Activated B cell treated with CpG ODN at 0.5 μM for 24 hours (primary cell): ENCODE data around the gene BICDL1. TPM values are rescaled to one million over a fixed set of nuclear protein-coding genes. Genes with fewer than 3 reads are reported as not detected.

Source experiments
- ATAC-seq: fragments of 200-7000 bp; cut with Tn5 transposase; one replicate; pipeline ENCODE4 v1.10.0; 2021; ENCODE audit warnings: low read depth, mild to moderate bottlenecking, moderate library complexity
- CTCF ChIA-PET: fragments of 350-600 bp; sonication (Branson Sonifier 250); formaldehyde crosslinking; loops from one replicate; lab custom pipeline; 2021; ENCODE audit warnings: antibody characterized with exemption; lab: Charles Lee
- POLR2A ChIA-PET: fragments of 350-600 bp; sonication (Branson Sonifier 250); formaldehyde crosslinking; loops from one replicate; lab custom pipeline; 2021; ENCODE audit warnings: antibody characterized with exemption; lab: Charles Lee
- DNase-seq: peaks from one replicate; pipeline ENCODE4 v3.0.0; 2022
- H3K27ac Mint-ChIP-seq: one replicate; pipeline ENCODE4 v1.8.0; 2020; ENCODE audit warnings: mixed read lengths
- H3K27me3 Mint-ChIP-seq: one replicate; pipeline ENCODE4 v1.8.0; 2021; ENCODE audit warnings: mixed read lengths
- H3K36me3 Mint-ChIP-seq: one replicate; pipeline ENCODE4 v1.8.0; 2021; ENCODE audit warnings: low read depth, mixed read lengths
- H3K4me1 Mint-ChIP-seq: one replicate; pipeline ENCODE4 v1.8.0; 2021; ENCODE audit warnings: mixed read lengths
- H3K4me3 Mint-ChIP-seq: one replicate; pipeline ENCODE4 v1.8.0; 2020; ENCODE audit warnings: mild to moderate bottlenecking, mixed read lengths
- H3K9me3 Mint-ChIP-seq: one replicate; pipeline ENCODE4 v1.8.0; 2020; ENCODE audit warnings: mixed read lengths
- CTCF ChIP-seq: fragments of 200-600 bp; IDR thresholded peaks from one replicate; pipeline ENCODE4 v1.8.0; 2022; ENCODE audit warnings: antibody characterized with exemption, mild to moderate bottlenecking
- intact Hi-C: fragments of 100-400 bp; cut with micrococcal nuclease; formaldehyde crosslinking; loops from one replicate; pipeline ENCODE4 v1.15.1; 2024
- total RNA-seq: library from RNA; stranded (reverse); gene quantifications from 2 replicates; pipeline ENCODE4 v1.2.3, GENCODE V29; 2022

The BICDL1 gene
- total RNA-seq, 1 donor from 2014 or later: 16.8 TPM

DNA sequence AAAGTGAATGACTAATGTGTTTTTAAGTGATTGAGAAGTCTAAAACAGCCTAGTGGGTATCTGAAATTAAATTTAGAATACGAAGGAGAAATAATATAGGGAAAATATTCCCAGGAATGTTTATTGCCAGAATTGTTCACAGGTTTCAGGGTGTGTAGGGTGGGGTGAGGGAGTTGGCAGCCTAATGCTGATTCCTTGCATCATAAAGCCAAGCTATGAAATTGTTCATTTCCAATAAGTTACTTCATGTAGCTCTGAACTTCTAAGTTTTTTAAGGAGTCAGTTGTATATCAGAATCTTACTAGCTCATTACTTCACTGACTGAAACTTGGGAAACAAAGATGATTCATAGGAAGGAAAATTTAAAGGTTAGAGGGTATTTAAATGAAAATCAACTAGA, 71.2 kb downstream of the BICDL1 start:
- POLR2A ChIA-PET: interaction anchor here (0.5 to 0.6 kb wide), 2 partner anchors 86 to 142 kb away, joined by 5 to 9 read pairs; no protein-coding TSS in a partner anchor
- no peaks in the 10 kb centered on the region for H3K27me3 Mint-ChIP-seq

DNA sequence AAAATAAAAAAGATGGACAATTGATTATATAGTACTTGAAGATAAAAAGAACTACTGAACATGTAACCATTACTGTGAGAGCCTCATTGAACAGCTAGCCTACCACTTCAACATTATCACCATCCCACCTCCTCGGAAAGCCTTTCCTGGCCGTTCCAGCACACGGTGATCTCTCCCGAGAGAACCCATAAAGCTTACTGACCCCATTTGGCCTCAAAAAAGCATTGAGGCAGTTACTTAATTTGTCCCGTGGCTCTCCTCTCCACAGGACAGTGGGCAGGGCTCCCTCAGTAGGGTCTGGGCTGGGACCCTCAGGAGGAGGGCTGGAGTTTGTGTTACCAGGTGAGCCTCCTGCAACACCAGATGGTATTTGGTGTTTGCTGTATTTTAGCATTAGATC, 71.7 kb downstream of the BICDL1 start:
- intact Hi-C loops: no loop called here
- Mint-ChIP-seq H3K27me3 (no peaks in the 10 kb centered on the region), H3K4me1 (no peaks in the 10 kb centered on the region), H3K27ac (no peak overlapping the region), H3K9me3 (no peaks in the 10 kb centered on the region), H3K4me3 (no peak overlapping the region), H3K36me3 (peaks cover 10% of the 10 kb centered on the region)
- ATAC-seq (no peak), DNase-seq (no peak)
- ChIA-PET POLR2A (no interaction called here), CTCF (no interaction called here)
- TF ChIP-seq CTCF: no peak

More for the DNA sequence above, 71.2 kb downstream of the BICDL1 start:
- intact Hi-C loops: no loop called here
- Mint-ChIP-seq H3K36me3 (peaks cover 10% of the 10 kb centered on the region), H3K4me3 (no peak overlapping the region), H3K9me3 (no peaks in the 10 kb centered on the region), H3K27ac (no peak overlapping the region), H3K4me1 (no peaks in the 10 kb centered on the region)
- CTCF ChIA-PET: no interaction called here
- TF ChIP-seq CTCF: no peak
- ATAC-seq (no peak), DNase-seq (no peak)

GRCh38 chr12:120061575-120062214, 72.7 kb downstream of the BICDL1 start:
- Mint-ChIP-seq H3K9me3 (no peaks in the 10 kb centered on the region), H3K4me1 (no peaks in the 10 kb centered on the region), H3K36me3 (peaks cover 12% of the 10 kb centered on the region), H3K27me3 (no peaks in the 10 kb centered on the region), H3K4me3 (no peak overlapping the region), H3K27ac (no peak overlapping the region)
- ChIA-PET CTCF (no interaction called here), POLR2A (no interaction called here)
- DNase-seq (no peak), ATAC-seq (no peak)
- TF ChIP-seq CTCF: no peak
- intact Hi-C loops: no loop called here

GRCh38 chr12:120062976-120063579, 74.0 kb downstream of the BICDL1 start:
- CTCF ChIA-PET: no interaction called here
- ATAC-seq (no peak), DNase-seq (no peak)
- Mint-ChIP-seq H3K27ac (no peak overlapping the region), H3K36me3 (peaks cover 12% of the 10 kb centered on the region), H3K4me3 (no peak overlapping the region), H3K9me3 (no peaks in the 10 kb centered on the region), H3K27me3 (no peaks in the 10 kb centered on the region), H3K4me1 (no peaks in the 10 kb centered on the region)
- POLR2A ChIA-PET: no interaction called here
- intact Hi-C loops: no loop called here
- no peak for TF ChIP-seq CTCF

DNA sequence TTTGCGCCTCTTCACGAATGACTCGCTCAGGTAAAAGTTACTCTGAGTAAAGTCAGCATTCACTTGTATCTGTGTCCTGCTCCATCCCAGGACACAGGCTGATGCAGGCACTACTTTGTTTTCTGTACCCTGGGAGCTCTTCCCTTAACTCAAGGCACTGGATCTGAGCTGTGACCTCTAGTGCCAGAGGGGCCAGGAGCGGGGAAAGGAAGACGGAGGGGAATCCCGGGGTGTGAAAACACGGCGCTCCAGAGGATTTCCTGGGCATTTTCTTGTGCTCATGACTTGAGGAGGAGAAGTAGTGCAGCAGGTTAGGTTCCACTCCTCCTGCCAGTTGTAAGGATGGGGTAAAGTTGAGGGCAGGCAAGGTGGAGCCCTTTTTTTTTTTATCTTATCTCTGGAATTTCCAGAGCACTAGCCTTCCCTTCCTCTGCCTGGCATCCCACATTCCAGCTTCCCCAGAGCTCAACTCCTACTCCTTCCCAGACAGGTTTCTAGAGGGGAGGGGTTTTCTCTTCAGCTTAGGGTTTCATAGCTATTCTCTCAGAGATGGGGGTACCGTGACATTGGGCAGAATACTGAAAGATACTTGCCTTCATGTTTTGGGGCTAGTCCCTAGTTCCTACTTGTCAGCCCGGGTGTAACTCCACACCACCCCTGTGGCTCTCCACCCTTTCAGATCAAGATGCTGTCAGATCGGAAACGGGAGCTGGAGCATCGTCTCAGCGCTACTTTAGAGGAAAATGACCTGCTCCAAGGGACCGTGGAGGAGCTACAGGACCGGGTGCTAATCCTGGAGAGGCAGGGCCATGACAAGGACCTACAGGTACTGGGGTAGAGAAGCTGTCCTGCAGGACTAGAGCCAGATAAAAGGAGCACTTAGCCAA, 75.3 kb downstream of the BICDL1 start:
- DNase-seq (no peak), ATAC-seq (no peak)
- Mint-ChIP-seq H3K4me3 (no peak overlapping the region), H3K4me1 (no peaks in the 10 kb centered on the region), H3K9me3 (no peaks in the 10 kb centered on the region), H3K27me3 (no peaks in the 10 kb centered on the region), H3K36me3 (peaks cover 12% of the 10 kb centered on the region), H3K27ac (no peak overlapping the region)
- intact Hi-C loops: no loop called here
- no peak for TF ChIP-seq CTCF
- ChIA-PET CTCF (no interaction called here), POLR2A (interaction anchor here (0.5 kb wide), 1 partner anchor 86 kb away, joined by 5 read pairs; no protein-coding TSS in a partner anchor)
